Tibial artery (tissue), 4 donors: ENCODE results near the gene CASTOR1.

ENCODE experiments used
- DNase-seq, 2 donors: peaks; one replicate each; pipeline ENCODE4 v3.0.0-alpha.2; 2019
- H3K27ac ChIP-seq, 2 donors: fragments of 200-600 bp; sonication (generic) in 1 of 2; 1 replicate in 1 of 2; 2 replicates in 1 of 2; pipeline ENCODE4 v1.5.1; 2018 to 2019; ENCODE audit warnings: mild to moderate bottlenecking in 1 of 2
- H3K27me3 ChIP-seq, 2 donors: fragments of 200-600 bp; sonication (generic) in 1 of 2; one replicate each; pipeline versions ENCODE4 v1.5.1 to v1.6.0; 2016 to 2019
- H3K36me3 ChIP-seq, 3 donors: fragments of 200-600 bp; sonication (generic) in 2 of 3; one replicate each; pipeline ENCODE4 v1.5.1; 2016 to 2019; ENCODE audit warnings: mild to moderate bottlenecking in 2 of 3
- H3K4me1 ChIP-seq, 4 donors: fragments of 200-600 bp; sonication (generic) in 2 of 4; 1 replicate in 3 of 4; 2 replicates in 1 of 4; pipeline ENCODE4 v1.5.1; 2016 to 2019
- H3K4me3 ChIP-seq, 2 donors: fragments of 200-600 bp; sonication (generic) in 1 of 2; 1 replicate in 1 of 2; 2 replicates in 1 of 2; pipeline ENCODE4 v1.5.1; 2018 to 2019; ENCODE audit warnings: mild to moderate bottlenecking in 2 of 2
- H3K9me3 ChIP-seq, 3 donors: fragments of 200-600 bp; sonication (generic) in 1 of 3; one replicate each; pipeline ENCODE4 v1.5.1; 2016 to 2019
- CTCF ChIP-seq, 2 experiments: fragments of 200-600 bp in 1 of 2; fragments of 450-650 bp in 1 of 2; IDR thresholded peaks; one replicate each; pipeline ENCODE4 v1.5.1; 2017 to 2019; ENCODE audit warnings: antibody characterized with exemption in 2 of 2, mild to moderate bottlenecking in 1 of 2, moderate library complexity in 1 of 2
- intact Hi-C: fragments of 100-400 bp; cut with DNase I; formaldehyde crosslinking; loops from one replicate; pipeline ENCODE4 v1.15.0; 2023; ENCODE audit warnings: low total_unique reads

Gene CASTOR1

GRCh38 chr22:30244066-30244465 lies 45.2 kb downstream of the CASTOR1 start:
- DNase-seq: no peak
- TF ChIP-seq CTCF (IDR thresholded peaks at IDR 0.05): no peak
- Histone ChIP-seq H3K27me3 (peaks cover 0 to 55% of the 10 kb centered on the region in 2 donors), H3K4me1 (peaks cover 0 to 27% (median 18%) of the 10 kb centered on the region in 4 donors), H3K27ac (no peak overlapping the region), H3K36me3 (no peaks in the 10 kb centered on the region), H3K4me3 (no peak overlapping the region), H3K9me3 (no peaks in the 10 kb centered on the region)
- intact Hi-C loops: no loop called here

DNA sequence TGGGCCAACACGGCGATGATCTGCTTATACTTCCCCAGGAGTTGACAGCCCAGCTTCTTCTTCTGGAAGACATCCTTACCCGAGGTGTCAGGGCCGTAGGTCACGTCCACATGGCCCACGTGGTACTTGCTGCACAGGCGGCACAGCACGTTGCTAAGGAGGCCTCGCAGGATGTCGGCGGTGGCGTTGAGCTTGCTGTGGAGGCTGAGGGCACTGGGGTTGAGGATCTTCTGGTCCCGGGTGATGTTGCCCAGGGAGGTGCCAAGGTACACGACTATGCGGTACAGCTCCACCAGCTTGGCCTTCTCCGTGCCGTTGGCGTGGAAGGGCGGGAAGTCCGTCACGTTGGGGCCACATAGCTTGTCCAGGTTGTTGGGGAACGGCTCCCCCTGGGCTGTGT lies 45.6 kb downstream of the CASTOR1 start:
- Histone ChIP-seq H3K27ac (no peak overlapping the region), H3K4me1 (peaks cover 0 to 23% (median 18%) of the 10 kb centered on the region in 4 donors), H3K36me3 (no peaks in the 10 kb centered on the region), H3K4me3 (no peak overlapping the region), H3K9me3 (no peaks in the 10 kb centered on the region), H3K27me3 (peaks cover 0 to 51% of the 10 kb centered on the region in 2 donors)
- DNase-seq: no peak
- intact Hi-C loops: no loop called here
- TF ChIP-seq CTCF (IDR thresholded peaks at IDR 0.05): no peak

- intact Hi-C loops: no loop called here
- Histone ChIP-seq H3K27me3 (peaks cover 0 to 34% of the 10 kb centered on the region in 2 donors), H3K4me3 (no peak overlapping the region), H3K9me3 (no peaks in the 10 kb centered on the region), H3K4me1 (peaks cover 0 to 17% (median 13%) of the 10 kb centered on the region in 4 donors), H3K36me3 (no peaks in the 10 kb centered on the region), H3K27ac (no peak overlapping the region)
- no peak for DNase-seq
- TF ChIP-seq CTCF (IDR thresholded peaks at IDR 0.05): no peak
Observed at GRCh38 chr22:30241576-30242371, 47.5 kb downstream of the CASTOR1 start.

GRCh38 chr22:30240541-30241417 lies 48.5 kb downstream of the CASTOR1 start:
- no peak for DNase-seq
- no peaks in the 10 kb centered on the region for H3K36me3 ChIP-seq
- intact Hi-C loops: no loop called here
- no peak overlapping the region for H3K4me3 ChIP-seq
- H3K27me3 ChIP-seq: peaks cover 0 to 24% of the 10 kb centered on the region in 2 donors
- no peak for TF ChIP-seq CTCF (IDR thresholded peaks at IDR 0.05)
- H3K4me1 ChIP-seq: peaks cover 0 to 11% (median 7%) of the 10 kb centered on the region in 4 donors
- no peak overlapping the region for H3K27ac ChIP-seq
- no peaks in the 10 kb centered on the region for H3K9me3 ChIP-seq

DNA sequence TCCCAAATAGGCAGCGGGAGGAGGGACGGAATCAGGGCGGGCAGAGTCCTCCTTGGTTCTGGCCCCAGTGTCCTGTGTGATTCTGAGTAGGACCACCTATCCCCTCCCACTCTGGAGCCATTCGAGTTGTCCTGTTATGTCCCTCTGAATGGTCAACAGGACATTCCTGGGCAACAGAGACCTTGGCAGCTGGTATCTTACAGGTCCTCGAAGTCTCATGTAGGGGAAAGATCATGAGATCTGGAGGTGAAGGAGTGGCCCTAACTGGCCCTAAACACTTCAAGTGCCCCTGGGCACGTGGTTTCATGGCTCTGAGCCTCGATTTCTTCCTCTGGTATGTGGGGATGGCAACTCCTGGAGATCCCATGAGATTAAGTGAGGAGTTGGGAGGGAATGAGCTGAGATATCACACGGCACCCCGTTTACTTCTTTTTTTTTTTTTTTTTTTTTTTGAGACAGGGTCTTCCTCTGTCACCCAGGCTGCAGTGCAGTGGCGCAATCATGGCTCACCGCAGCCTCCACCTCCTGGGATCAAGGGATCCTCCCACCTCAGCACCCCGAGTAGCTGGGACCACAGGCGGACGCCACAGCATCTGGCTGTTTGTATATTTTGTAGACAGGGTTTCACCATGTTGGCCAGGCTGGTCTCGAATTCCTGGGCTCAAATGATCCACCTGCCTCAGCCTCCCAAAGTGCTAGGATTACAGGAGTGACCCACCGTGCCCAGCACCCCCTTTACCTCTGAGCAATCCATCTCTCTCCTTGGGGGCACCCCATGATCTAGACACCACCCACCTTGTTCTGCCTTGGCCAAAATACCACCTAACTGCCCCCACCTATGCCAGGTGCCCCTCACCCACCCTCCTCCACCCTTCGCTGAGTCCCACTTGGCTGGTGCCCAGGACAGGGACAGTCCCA lies 49.6 kb downstream of the CASTOR1 start:
- Histone ChIP-seq H3K36me3 (no peaks in the 10 kb centered on the region), H3K9me3 (no peaks in the 10 kb centered on the region), H3K27me3 (peaks cover 0 to 13% of the 10 kb centered on the region in 2 donors), H3K4me3 (no peak overlapping the region), H3K27ac (no peak overlapping the region), H3K4me1 (peaks cover 0 to 14% (median 8%) of the 10 kb centered on the region in 4 donors)
- intact Hi-C loops: no loop called here
- no peak for DNase-seq
- TF ChIP-seq CTCF (IDR thresholded peaks at IDR 0.05): no peak
